PC-9 (cell line): ENCODE data around the gene PLEKHA5. TPM values are rescaled to one million over a fixed set of nuclear protein-coding genes. Genes with fewer than 3 reads are reported as not detected.

ENCODE experiments used
- BruUV-seq: library from RNA; stranded (reverse); fragments of 400-500 nt; replicated peaks from 2 replicates; lab custom pipeline; 2021; lab: Mats Ljungman, UMichigan
- CTCF ChIA-PET: fragments of 300-600 bp; sonication (Branson Sonifier 250); formaldehyde crosslinking; loops from one replicate; lab custom pipeline; 2022; ENCODE audit warnings: antibody characterized with exemption; lab: Charles Lee
- POLR2A ChIA-PET: fragments of 300-600 bp; sonication (Branson Sonifier 250); formaldehyde crosslinking; loops from one replicate; lab custom pipeline; 2022; ENCODE audit warnings: antibody characterized with exemption; ENCODE audit not compliant: unreplicated experiment; lab: Charles Lee
- DNase-seq, 2 experiments: peaks; one replicate each; pipeline versions ENCODE4 v3.0.0 to v3.0.0-alpha.2; 2015 to 2022; ENCODE audit warnings: mixed read lengths in 1 of 2
- H2AFZ ChIP-seq: fragments of 200-600 bp; sonication (generic); 2 replicates; pipeline ENCODE4 v1.8.1; 2017; ENCODE audit warnings: antibody characterized with exemption
- H3F3A ChIP-seq: fragments of 200-600 bp; sonication (generic); 2 replicates; pipeline ENCODE4 v1.8.1; 2017; ENCODE audit warnings: antibody characterized with exemption, mild to moderate bottlenecking, low read depth; ENCODE audit not compliant: insufficient read depth
- H3K27ac ChIP-seq: fragments of 200-600 bp; sonication (generic); 2 replicates; pipeline ENCODE4 v1.6.1; 2016; ENCODE audit warnings: mixed run types
- H3K27me3 ChIP-seq: fragments of 200-600 bp; sonication (generic); 2 replicates; pipeline ENCODE4 v1.6.1; 2016; ENCODE audit warnings: low read depth, mixed run types; ENCODE audit not compliant: insufficient read depth
- H3K36me3 ChIP-seq: fragments of 200-600 bp; sonication (generic); 2 replicates; pipeline ENCODE4 v1.6.1; 2016; ENCODE audit warnings: low read depth, mixed run types
- H3K4me1 ChIP-seq: fragments of 200-600 bp; sonication (generic); replicated peaks from 2 replicates; pipeline ENCODE4 v1.6.1; 2016; ENCODE audit warnings: mixed run types; ENCODE audit not compliant: insufficient read depth
- H3K4me2 ChIP-seq: fragments of 200-600 bp; sonication (generic); 2 replicates; pipeline ENCODE4 v1.6.1; 2017; ENCODE audit warnings: mixed run types
- H3K4me3 ChIP-seq: fragments of 200-600 bp; sonication (generic); 2 replicates; pipeline ENCODE4 v1.6.1; 2016; ENCODE audit warnings: mixed run types
- H3K79me2 ChIP-seq: fragments of 200-600 bp; sonication (generic); 2 replicates; pipeline ENCODE4 v1.6.1; 2017; ENCODE audit warnings: low read depth, mixed run types
- H3K9me2 ChIP-seq: fragments of 200-600 bp; sonication (generic); 2 replicates; pipeline ENCODE4 v1.8.1; 2017; ENCODE audit warnings: mild to moderate bottlenecking; ENCODE audit not compliant: insufficient read depth
- H3K9me3 ChIP-seq: fragments of 200-600 bp; sonication (generic); 2 replicates; pipeline ENCODE4 v1.8.1; 2016; ENCODE audit warnings: low read depth; ENCODE audit not compliant: insufficient read depth
- H4K20me1 ChIP-seq: fragments of 200-600 bp; sonication (generic); 2 replicates; pipeline ENCODE4 v1.8.1; 2017; ENCODE audit not compliant: insufficient read depth
- EZH2 ChIP-seq: fragments of 200-600 bp; sonication (generic); IDR thresholded peaks from 2 replicates; pipeline ENCODE4 v1.8.0; 2017; ENCODE audit warnings: antibody characterized with exemption, low read depth
- intact Hi-C: fragments of 100-400 bp; cut with micrococcal nuclease; formaldehyde crosslinking; loops from one replicate; pipeline ENCODE4 v1.10.0; 2022; ENCODE audit not compliant: unreplicated experiment
- total RNA-seq: library from RNA; stranded (reverse); gene quantifications from 2 replicates; pipeline ENCODE4 v1.2.3, GENCODE V29; 2021
- TF ChIP-seq, protein P1 (sequence below): fragments of 200-600 bp; sonication (generic); conservative IDR thresholded peaks from 2 replicates; pipeline ENCODE4 v1.6.1; 2017; ENCODE audit warnings: mixed run types, antibody characterized with exemption, mild to moderate bottlenecking, moderate library complexity

The PLEKHA5 gene
- total RNA-seq, 1 experiment from 2014 or later: 54.1 TPM

DNA sequence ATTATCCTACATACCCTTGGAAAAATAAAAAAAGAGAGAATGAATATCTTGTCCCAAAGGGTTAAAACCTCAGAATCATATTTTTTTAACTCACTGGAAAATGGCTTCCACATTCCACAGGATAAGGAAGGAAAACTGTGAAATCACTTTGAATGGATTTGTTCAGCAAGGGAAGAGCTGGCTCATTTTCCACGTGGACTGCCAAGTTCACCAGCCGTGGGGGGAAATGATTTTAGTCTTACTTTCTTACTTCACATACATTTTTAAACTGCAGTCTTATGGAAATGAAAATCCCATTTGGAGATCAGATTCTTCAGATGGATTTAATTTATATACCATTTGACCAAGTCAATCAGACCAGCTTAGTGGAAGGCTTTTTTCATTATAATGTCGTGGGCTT is 279.8 kb downstream of the PLEKHA5 start:
- Histone ChIP-seq H3K9me2 (no peaks in the 10 kb centered on the region), H3K4me2 (no peak overlapping the region), H3K79me2 (no peaks in the 10 kb centered on the region), H2AFZ (no peak overlapping the region), H3K27me3 (no peaks in the 10 kb centered on the region), H3F3A (no peaks in the 10 kb centered on the region), H3K4me3 (no peak overlapping the region), H3K9me3 (no peaks in the 10 kb centered on the region), H3K27ac (no peak overlapping the region), H3K4me1 (no peaks in the 10 kb centered on the region), H3K36me3 (no peaks in the 10 kb centered on the region), H4K20me1 (no peaks in the 10 kb centered on the region)
- intact Hi-C loops: no loop called here
- no peak for DNase-seq
- no TSS peak for BruUV-seq
- ChIA-PET CTCF (interaction anchor here (0.6 kb wide), 1 partner anchor 42 kb away, joined by 3 read pairs; no protein-coding TSS in a partner anchor), POLR2A (no interaction called here)
- TF ChIP-seq EZH2: no peak
- TF ChIP-seq, protein P1, sequence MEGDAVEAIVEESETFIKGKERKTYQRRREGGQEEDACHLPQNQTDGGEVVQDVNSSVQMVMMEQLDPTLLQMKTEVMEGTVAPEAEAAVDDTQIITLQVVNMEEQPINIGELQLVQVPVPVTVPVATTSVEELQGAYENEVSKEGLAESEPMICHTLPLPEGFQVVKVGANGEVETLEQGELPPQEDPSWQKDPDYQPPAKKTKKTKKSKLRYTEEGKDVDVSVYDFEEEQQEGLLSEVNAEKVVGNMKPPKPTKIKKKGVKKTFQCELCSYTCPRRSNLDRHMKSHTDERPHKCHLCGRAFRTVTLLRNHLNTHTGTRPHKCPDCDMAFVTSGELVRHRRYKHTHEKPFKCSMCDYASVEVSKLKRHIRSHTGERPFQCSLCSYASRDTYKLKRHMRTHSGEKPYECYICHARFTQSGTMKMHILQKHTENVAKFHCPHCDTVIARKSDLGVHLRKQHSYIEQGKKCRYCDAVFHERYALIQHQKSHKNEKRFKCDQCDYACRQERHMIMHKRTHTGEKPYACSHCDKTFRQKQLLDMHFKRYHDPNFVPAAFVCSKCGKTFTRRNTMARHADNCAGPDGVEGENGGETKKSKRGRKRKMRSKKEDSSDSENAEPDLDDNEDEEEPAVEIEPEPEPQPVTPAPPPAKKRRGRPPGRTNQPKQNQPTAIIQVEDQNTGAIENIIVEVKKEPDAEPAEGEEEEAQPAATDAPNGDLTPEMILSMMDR: no peak

DNA sequence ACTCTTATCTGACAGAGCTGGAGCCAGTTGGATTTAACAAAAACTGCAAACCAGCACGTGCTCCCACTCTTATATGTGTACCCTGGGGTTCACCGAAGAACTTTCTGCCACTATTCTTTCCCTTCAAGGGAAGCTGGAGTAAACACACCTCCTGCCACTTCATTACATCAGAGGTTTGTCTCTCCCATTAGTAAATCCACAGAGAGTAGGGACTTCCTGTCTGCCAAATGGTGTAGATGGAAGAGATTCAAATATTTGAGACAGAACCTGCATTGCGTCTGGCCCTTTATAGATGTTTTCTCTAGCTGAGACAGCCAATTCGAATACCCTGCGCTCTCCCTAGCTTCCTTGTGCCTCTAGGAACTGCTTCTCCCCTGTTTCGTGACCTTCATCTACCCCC is 280.7 kb downstream of the PLEKHA5 start:
- no peaks in the 10 kb centered on the region for H3F3A ChIP-seq
- no peaks in the 10 kb centered on the region for H3K9me2 ChIP-seq
- intact Hi-C loops: no loop called here
- no TSS peak for BruUV-seq
- H3K4me3 ChIP-seq: no peak overlapping the region
- no peaks in the 10 kb centered on the region for H3K27me3 ChIP-seq
- no peaks in the 10 kb centered on the region for H4K20me1 ChIP-seq
- ChIA-PET POLR2A (interaction anchor here (0.7 kb wide), 1 partner anchor 64 kb away, joined by 3 read pairs; no protein-coding TSS in a partner anchor), CTCF (no interaction called here)
- no peak overlapping the region for H2AFZ ChIP-seq
- H3K36me3 ChIP-seq: no peaks in the 10 kb centered on the region
- no peak overlapping the region for H3K27ac ChIP-seq
- no peak for TF ChIP-seq EZH2
- TF ChIP-seq, protein P1: no peak
- H3K79me2 ChIP-seq: no peaks in the 10 kb centered on the region
- no peak overlapping the region for H3K4me2 ChIP-seq
- no peak for DNase-seq
- no peaks in the 10 kb centered on the region for H3K4me1 ChIP-seq
- H3K9me3 ChIP-seq: no peaks in the 10 kb centered on the region

DNA sequence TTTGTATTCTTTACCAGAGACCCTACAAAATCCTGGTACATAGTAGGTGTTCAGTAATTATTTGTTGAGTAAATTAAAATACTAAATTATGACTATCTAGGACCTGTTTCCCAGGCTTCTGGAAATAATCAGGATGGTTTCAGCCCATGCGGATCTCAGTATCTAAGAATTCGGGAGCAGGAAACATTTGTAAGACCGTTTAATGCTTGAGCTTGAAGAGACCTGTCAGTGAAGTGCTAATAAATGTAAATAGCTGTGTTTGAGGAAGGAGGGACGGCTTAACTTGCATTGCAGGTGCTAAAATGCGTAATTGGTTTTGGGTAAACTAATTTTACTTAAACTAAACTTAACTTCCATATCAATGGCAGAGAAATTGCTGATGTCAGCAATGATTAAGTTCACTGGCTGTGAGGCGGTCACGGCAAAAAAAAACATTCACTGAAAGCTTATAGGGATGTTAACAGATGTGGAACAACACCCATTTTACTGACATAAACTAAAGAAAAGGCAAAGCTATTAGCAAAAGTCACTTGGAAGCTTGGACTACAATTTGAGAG is 281.2 kb downstream of the PLEKHA5 start:
- H3K79me2 ChIP-seq: no peaks in the 10 kb centered on the region
- no peak overlapping the region for H2AFZ ChIP-seq
- H3K4me1 ChIP-seq: no peaks in the 10 kb centered on the region
- no peaks in the 10 kb centered on the region for H3K27me3 ChIP-seq
- CTCF ChIA-PET: no interaction called here
- no peak overlapping the region for H3K27ac ChIP-seq
- no peak for DNase-seq
- no peak overlapping the region for H3K4me2 ChIP-seq
- no peak overlapping the region for H3K4me3 ChIP-seq
- intact Hi-C loops: no loop called here
- no peaks in the 10 kb centered on the region for H3F3A ChIP-seq
- BruUV-seq: no TSS peak
- no peak for TF ChIP-seq EZH2
- TF ChIP-seq, protein P1: no peak
- no peaks in the 10 kb centered on the region for H4K20me1 ChIP-seq
- POLR2A ChIA-PET: interaction anchor here (0.7 kb wide), 1 partner anchor 63 kb away, joined by 3 read pairs; no protein-coding TSS in a partner anchor
- no peaks in the 10 kb centered on the region for H3K9me3 ChIP-seq
- no peaks in the 10 kb centered on the region for H3K36me3 ChIP-seq
- H3K9me2 ChIP-seq: no peaks in the 10 kb centered on the region
